Ovary (tissue), 9 donors: ENCODE measurements around the gene ATG5. TPM values are rescaled to one million over a fixed set of nuclear protein-coding genes. Genes with fewer than 3 reads are reported as not detected.

Experiments
- DNase-seq, 5 donors: peaks; one replicate each; pipeline ENCODE4 v3.0.0-alpha.2; 2019 to 2020
- H3K27ac ChIP-seq, 2 donors: fragments of 200-600 bp; one replicate each; pipeline versions ENCODE4 v1.5.1 to v1.8.0; 2019 to 2022
- H3K27me3 ChIP-seq: fragments of 200-600 bp; one replicate; pipeline ENCODE4 v1.8.0; 2022
- H3K36me3 ChIP-seq: fragments of 200-600 bp; sonication (generic); one replicate; pipeline ENCODE4 v1.5.1; 2019
- H3K4me1 ChIP-seq: one replicate; pipeline ENCODE4 v1.8.1; 2013; ENCODE audit warnings: mild to moderate bottlenecking, moderate library complexity; ENCODE audit not compliant: insufficient read depth
- H3K4me3 ChIP-seq: fragments of 200-600 bp; sonication (generic); one replicate; pipeline ENCODE4 v1.5.1; 2017
- H3K9me3 ChIP-seq, 2 donors: fragments of 200-600 bp in 1 of 2; sonication (generic) in 1 of 2; one replicate each; pipeline versions ENCODE4 v1.5.1 to v1.8.1; 2013 to 2019; ENCODE audit warnings: mild to moderate bottlenecking in 1 of 2, moderate library complexity in 1 of 2
- EP300 ChIP-seq: sonication (generic); formaldehyde crosslinking; IDR thresholded peaks from one replicate; pipeline ENCODE4 v1.6.1; 2017; ENCODE audit warnings: antibody characterized with exemption
- POLR2A ChIP-seq: fragments of 450-650 bp; IDR thresholded peaks from one replicate; pipeline ENCODE4 v1.6.1; 2017; ENCODE audit warnings: antibody characterized with exemption, mild to moderate bottlenecking, moderate library complexity
- WGBS, 3 donors: extraction: QIAGEN DNeasy Blood & Tissue Kit in 1 of 3; methylation state at CpG; one replicate each; pipeline versions ENCODE4 v1.1.5 to v1.1.7; 2013 to 2017; 5-methylcytosine and 5-hydroxymethylcytosine counted together
- intact Hi-C, 4 donors: fragments of 100-400 bp; cut with DNase I; formaldehyde crosslinking; loops; one replicate each; pipeline versions ENCODE4 v1.11.0 to v1.15.1; 2022 to 2023
- polyA plus RNA-seq, 2 donors: library from polyadenylated mRNA; stranded (reverse); fragments of 200-250 nt in 1 of 2; fragments of 350-450 nt in 1 of 2; fragmentation: Illumina TruSeq in 1 of 2; extraction: RNeasy Lipid Tissue Mini Kit (QIAGEN cat#74804) in 1 of 2; gene quantifications; one replicate each; pipeline ENCODE4 v1.2.3, GENCODE V29; 2013 to 2014
- total RNA-seq, 7 donors: library from RNA; depleted of rRNA in 2 of 7; stranded (reverse); fragments of >200 nt in 2 of 7; fragmentation: NEBNext Ultra II Directional in 3 of 7; extraction: Animal tissue kit (Norgen Biotek cat#: 25700) in 3 of 7; gene quantifications; one replicate each; pipeline versions ENCODE4 v1.1.0 to v1.2.4, GENCODE V29; 2016 to 2023
- TF ChIP-seq, protein P1 (sequence below), 3 donors: fragments of 450-650 bp in 2 of 3; fragments of 200-600 bp in 1 of 3; IDR thresholded peaks; one replicate each; pipeline versions ENCODE4 v1.5.1 to v1.8.0; 2016 to 2022; ENCODE audit warnings: antibody characterized with exemption in 3 of 3, mild to moderate bottlenecking in 1 of 3
- donor health status: DM: no; HTN: no; CAD: no; lungs with moderate emphysema.
- donor health status: DM: no; HTN: no; CAD: no.
- donor health status: Bipolar disorder and iron deficiency.
- donor health status: DM: yes; HTN: yes; CAD: no.
- donor health status: DM: no; HTN: no; CAD: no.
- donor health status: DM: yes; HTN: yes; CAD: no.

The ATG5 gene
- total and polyA plus RNA-seq, 9 donors, result 17.3 to 35.2 (median 28.3) TPM

DNA sequence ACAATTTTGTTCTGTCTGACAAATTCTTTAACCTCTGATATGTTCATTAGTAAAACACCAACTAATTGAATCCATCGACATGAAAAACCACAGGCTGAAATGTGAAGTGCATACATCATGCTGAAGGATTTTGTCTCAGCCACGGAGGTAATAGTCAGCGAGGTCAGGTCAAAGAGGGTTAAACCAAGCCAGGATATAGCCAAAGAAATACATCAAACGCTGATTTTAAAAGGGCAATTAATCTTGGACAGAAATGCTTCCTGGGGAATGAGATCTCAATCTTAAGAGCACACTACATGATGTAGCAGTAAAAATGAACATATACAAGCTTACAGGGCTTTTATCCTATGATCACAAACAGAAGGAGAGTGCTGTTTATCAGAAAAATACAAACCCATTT lies 132.7 kb downstream of the ATG5 start:
- Histone ChIP-seq H3K4me1 (no peaks in the 10 kb centered on the region), H3K9me3 (no peaks in the 10 kb centered on the region), H3K27ac (no peak overlapping the region), H3K27me3 (no peaks in the 10 kb centered on the region), H3K4me3 (no peak overlapping the region), H3K36me3 (no peaks in the 10 kb centered on the region)
- DNase-seq, result no peak
- intact Hi-C loops, result no loop called here
- 44 to 52% (median 45%) methylated on average over 4 of the region's 4 CpGs for WGBS, 3 donors
- no peak for TF ChIP-seq EP300
- TF ChIP-seq, protein P1, sequence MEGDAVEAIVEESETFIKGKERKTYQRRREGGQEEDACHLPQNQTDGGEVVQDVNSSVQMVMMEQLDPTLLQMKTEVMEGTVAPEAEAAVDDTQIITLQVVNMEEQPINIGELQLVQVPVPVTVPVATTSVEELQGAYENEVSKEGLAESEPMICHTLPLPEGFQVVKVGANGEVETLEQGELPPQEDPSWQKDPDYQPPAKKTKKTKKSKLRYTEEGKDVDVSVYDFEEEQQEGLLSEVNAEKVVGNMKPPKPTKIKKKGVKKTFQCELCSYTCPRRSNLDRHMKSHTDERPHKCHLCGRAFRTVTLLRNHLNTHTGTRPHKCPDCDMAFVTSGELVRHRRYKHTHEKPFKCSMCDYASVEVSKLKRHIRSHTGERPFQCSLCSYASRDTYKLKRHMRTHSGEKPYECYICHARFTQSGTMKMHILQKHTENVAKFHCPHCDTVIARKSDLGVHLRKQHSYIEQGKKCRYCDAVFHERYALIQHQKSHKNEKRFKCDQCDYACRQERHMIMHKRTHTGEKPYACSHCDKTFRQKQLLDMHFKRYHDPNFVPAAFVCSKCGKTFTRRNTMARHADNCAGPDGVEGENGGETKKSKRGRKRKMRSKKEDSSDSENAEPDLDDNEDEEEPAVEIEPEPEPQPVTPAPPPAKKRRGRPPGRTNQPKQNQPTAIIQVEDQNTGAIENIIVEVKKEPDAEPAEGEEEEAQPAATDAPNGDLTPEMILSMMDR (IDR thresholded peaks at IDR 0.05), result no peak
- TF ChIP-seq POLR2A, result no peak

DNA sequence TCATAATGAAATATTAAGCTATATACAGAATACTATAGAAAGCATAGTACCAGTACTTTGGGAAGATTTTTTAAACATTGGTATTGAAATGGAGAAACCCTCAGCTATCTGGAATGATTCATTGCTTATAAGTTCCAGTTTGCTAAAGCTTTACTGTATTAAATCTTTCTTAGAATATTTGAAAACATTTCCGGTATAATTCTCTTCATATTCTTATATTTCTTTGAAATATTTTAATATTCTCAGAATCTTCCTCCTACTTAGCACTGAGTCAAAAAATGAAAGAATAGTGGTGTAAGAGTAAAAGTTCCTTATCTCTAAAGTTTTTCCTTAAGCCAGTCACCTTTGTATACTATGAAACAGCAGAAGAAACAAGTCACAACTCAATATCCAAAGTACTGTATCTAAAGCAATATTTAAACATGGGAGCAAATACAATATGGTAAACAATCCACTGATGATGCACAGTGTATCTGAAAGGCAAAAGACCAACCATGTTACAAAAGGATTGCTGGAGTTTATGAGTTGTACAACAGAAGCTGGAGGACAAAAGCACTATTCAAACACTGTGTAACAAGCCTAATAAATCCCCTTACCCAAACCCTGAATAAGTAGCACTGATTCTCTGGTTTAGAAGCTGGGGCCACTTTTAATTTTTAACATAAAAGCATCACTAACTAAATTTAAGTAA lies 137.3 kb downstream of the ATG5 start:
- Histone ChIP-seq H3K36me3 (no peaks in the 10 kb centered on the region), H3K27ac (no peak overlapping the region), H3K9me3 (no peaks in the 10 kb centered on the region), H3K4me3 (no peak overlapping the region), H3K27me3 (no peaks in the 10 kb centered on the region), H3K4me1 (no peaks in the 10 kb centered on the region)
- 85 to 89% (median 86%) methylated on average over 1 of the region's 1 CpG for WGBS, 3 donors
- TF ChIP-seq, protein P1 (IDR thresholded peaks at IDR 0.05), result no peak
- TF ChIP-seq POLR2A, result no peak
- TF ChIP-seq EP300, result no peak
- no peak for DNase-seq
- intact Hi-C loops, result no loop called here

DNA sequence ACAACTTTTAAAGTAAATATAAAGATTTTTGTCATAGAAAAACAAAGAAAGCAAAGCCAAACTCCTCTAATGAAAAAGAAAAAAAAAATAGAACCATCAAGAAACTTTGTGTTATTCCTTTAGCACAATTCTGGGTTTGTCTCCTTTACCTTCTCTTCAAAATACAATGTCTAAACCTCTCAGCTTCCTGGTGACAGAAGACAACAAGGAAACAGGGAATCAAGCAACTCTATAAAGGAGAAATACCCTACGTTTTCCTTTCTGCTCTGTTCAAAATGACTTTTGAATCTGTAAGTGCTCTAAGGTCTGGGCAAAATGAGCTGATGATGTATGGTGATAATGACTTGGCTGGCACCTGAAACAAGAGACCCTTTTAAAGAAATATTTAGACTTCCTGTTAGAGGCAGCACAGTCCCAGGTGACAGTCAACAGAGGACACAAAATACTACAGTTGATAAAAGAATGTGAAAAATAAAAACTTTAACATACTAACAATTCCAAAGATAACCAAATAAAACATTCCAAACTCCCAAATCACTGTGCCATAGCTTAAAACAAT lies 138.1 kb downstream of the ATG5 start:
- intact Hi-C loops, result no loop called here
- Histone ChIP-seq H3K4me3 (no peak overlapping the region), H3K36me3 (no peaks in the 10 kb centered on the region), H3K9me3 (no peaks in the 10 kb centered on the region), H3K27me3 (no peaks in the 10 kb centered on the region), H3K27ac (no peak overlapping the region), H3K4me1 (no peaks in the 10 kb centered on the region)
- 60 to 75% (median 69%) methylated on average over 1 of the region's 1 CpG for WGBS, 3 donors
- DNase-seq, result no peak
- TF ChIP-seq POLR2A (no peak), EP300 (no peak)
- TF ChIP-seq, protein P1 (IDR thresholded peaks at IDR 0.05), result no peak

DNA sequence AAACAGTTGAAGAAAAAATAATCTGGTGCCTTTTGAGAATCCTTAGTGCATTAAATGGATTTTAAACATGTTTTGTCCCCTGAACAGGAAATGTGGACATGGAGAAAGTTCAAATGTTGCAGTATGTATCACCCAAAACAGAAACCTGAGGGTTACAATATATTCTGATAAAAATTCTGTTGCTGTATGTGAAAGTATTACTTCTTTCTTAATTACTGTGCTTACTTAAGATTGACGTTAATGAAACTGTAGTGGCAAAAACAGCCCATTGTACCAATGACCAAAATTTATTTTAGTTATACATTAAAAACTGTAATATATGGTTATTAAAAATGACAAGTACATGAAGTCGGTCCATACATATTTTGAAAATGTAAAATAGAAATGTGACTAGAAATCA lies 138.8 kb downstream of the ATG5 start:
- intact Hi-C loops, result no loop called here
- H3K36me3 ChIP-seq, result no peaks in the 10 kb centered on the region
- no peaks in the 10 kb centered on the region for H3K4me1 ChIP-seq
- no peak for DNase-seq
- no peak overlapping the region for H3K27ac ChIP-seq
- 92 to 98% (median 95%) methylated on average over 2 of the region's 2 CpGs for WGBS, 3 donors
- H3K4me3 ChIP-seq, result no peak overlapping the region
- no peaks in the 10 kb centered on the region for H3K9me3 ChIP-seq
- H3K27me3 ChIP-seq, result no peaks in the 10 kb centered on the region
- TF ChIP-seq POLR2A (no peak), EP300 (no peak)
- TF ChIP-seq, protein P1 (IDR thresholded peaks at IDR 0.05), result no peak
